ENCODE results near the gene NHERF1.

Gene NHERF1

GRCh38 chr17:74785096-74785980 lies 36.9 kb downstream of the NHERF1 start:
- no peak for DNase-seq (ENCODE audit: low spot score)

GRCh38 chr17:74785981-74786360 lies 37.5 kb downstream of the NHERF1 start:
- no peak for DNase-seq (ENCODE audit: low spot score)

GRCh38 chr17:74786431-74787055 lies 38.1 kb downstream of the NHERF1 start:
- no peak for DNase-seq (ENCODE audit: low spot score)

- no peak for DNase-seq (ENCODE audit: low spot score)
These were observed 42.0 kb downstream of the NHERF1 start for GRCh38 chr17:74790161-74791058.

- no peak for DNase-seq (ENCODE audit: low spot score)
These were observed 44.2 kb downstream of the NHERF1 start for GRCh38 chr17:74792586-74793105.

GRCh38 chr17:74795327-74796020 lies 47.0 kb downstream of the NHERF1 start:
- DNase-seq (ENCODE audit: low spot score), result no peak

GRCh38 chr17:74796211-74796610 lies 47.8 kb downstream of the NHERF1 start:
- no peak for DNase-seq (ENCODE audit: low spot score)

- no peak for DNase-seq (ENCODE audit: low spot score)
These were observed 48.4 kb downstream of the NHERF1 start for GRCh38 chr17:74796866-74797265.

GRCh38 chr17:74797824-74798223 lies 49.4 kb downstream of the NHERF1 start:
- no peak for DNase-seq (ENCODE audit: low spot score)

- DNase-seq (ENCODE audit: low spot score), result peak; percentile 48
These were observed 49.8 kb downstream of the NHERF1 start for GRCh38 chr17:74798239-74798707.

- DNase-seq (ENCODE audit: low spot score), result no peak
These were observed 50.7 kb downstream of the NHERF1 start for GRCh38 chr17:74799097-74799496.

- no peak for DNase-seq (ENCODE audit: low spot score)
These were observed 52.1 kb downstream of the NHERF1 start for GRCh38 chr17:74800531-74800930.

GRCh38 chr17:74801896-74802295 lies 53.5 kb downstream of the NHERF1 start:
- no peak for DNase-seq (ENCODE audit: low spot score)

GRCh38 chr17:74803388-74803930 lies 55.0 kb downstream of the NHERF1 start:
- DNase-seq (ENCODE audit: low spot score), result no peak

GRCh38 chr17:74803971-74804370 lies 55.5 kb downstream of the NHERF1 start:
- no peak for DNase-seq (ENCODE audit: low spot score)

GRCh38 chr17:74804683-74805082 lies 56.3 kb downstream of the NHERF1 start:
- no peak for DNase-seq (ENCODE audit: low spot score)

- no peak for DNase-seq (ENCODE audit: low spot score)
These were observed 57.2 kb downstream of the NHERF1 start for GRCh38 chr17:74805591-74805991.

- no peak for DNase-seq (ENCODE audit: low spot score)
These were observed 57.9 kb downstream of the NHERF1 start for GRCh38 chr17:74806334-74806733.

GRCh38 chr17:74807441-74807840 lies 59.0 kb downstream of the NHERF1 start:
- no peak for DNase-seq (ENCODE audit: low spot score)

- no peak for DNase-seq (ENCODE audit: low spot score)
These were observed 59.5 kb downstream of the NHERF1 start for GRCh38 chr17:74807925-74808324.

Measured in GM03348 (cell line).